ENCODE measurements around the gene SH3TC1. TPM values are rescaled to one million over a fixed set of nuclear protein-coding genes. Genes with fewer than 3 reads are reported as not detected.

The SH3TC1 gene
- polyA plus RNA-seq, 3 donors: 36.9 to 85.7 (median 41.9) TPM

DNA sequence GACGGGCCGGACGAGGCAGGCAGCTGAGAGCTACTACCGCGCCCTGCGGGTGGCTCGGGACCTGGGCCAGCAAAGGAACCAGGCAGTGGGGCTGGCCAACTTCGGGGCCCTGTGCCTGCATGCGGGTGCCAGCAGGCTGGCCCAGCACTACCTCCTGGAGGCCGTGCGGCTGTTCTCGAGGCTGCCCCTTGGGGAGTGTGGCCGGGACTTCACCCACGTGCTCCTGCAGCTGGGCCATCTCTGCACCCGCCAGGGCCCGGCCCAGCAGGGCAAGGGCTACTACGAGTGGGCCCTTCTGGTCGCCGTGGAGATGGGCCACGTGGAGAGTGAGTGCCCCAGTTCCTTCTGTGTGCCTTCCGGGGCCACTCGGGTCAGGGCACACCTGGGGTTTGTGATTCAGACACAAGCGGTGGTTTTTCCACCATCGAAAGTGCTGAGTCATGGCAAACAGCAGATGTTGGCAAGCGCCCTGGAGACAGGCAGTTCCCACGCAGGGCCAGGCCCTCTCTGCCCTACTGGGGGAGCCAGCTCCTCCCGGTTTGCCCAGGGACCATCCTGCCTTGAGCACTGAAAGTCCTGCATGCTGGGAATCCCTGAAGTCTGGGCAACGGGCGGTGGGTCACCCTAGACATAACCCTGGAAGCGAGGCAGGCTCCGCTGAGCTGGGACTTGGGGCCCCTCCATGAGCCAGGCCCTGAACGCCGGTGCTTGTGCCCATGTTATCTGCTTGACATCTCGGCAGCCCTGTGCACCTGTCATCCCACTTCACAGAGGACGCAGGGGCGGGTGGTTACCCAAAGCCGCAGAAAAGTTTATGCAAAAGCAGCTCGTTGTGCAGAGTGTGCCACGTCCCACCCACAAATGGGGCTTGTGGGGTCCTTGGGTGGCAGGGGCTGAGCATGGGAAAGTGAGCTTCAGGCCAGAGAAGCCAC lies 29.5 kb downstream of the SH3TC1 start:
- Mint-ChIP-seq H3K27me3 (ENCODE audit: low read depth in 3 of 3) (peaks cover 0 to 7% (median 2%) of the 10 kb centered on the region in 3 donors), H3K36me3 (peaks cover 51 to 56% of the 10 kb centered on the region in 2 donors), H3K27ac (peak overlapping the region in 4 of 7 donors; percentile 42 to 50 (median 48)), H3K9me3 (peaks cover 0 to 2% (median 0%) of the 10 kb centered on the region in 7 donors), H3K4me3 (no peak overlapping the region), H3K4me1 (peaks cover 45% of the 10 kb centered on the region)
- peaks cover 80 to 82% of the 10 kb centered on the region in 2 donors for H3K36me3 ChIP-seq (replicated peaks in 1 of 2; ENCODE audit: control insufficient read depth in 1 of 2, insufficient read depth in 2 of 2, low read length in 2 of 2)
- intact Hi-C loops (cut with micrococcal nuclease): no loop called here
- H3K4me3 ChIP-seq (replicated peaks in 1 of 3; ENCODE audit: low read depth in 2 of 3, low read length in 3 of 3): no peak overlapping the region
- H3K9me3 ChIP-seq (replicated peaks in 1 of 2; ENCODE audit: control insufficient read depth in 1 of 2, insufficient read depth in 1 of 2, low read length in 2 of 2): no peaks in the 10 kb centered on the region
- H4K20me1 ChIP-seq (ENCODE audit: insufficient read depth, low read length): peaks cover 98% of the 10 kb centered on the region
- no peak overlapping the region for H2AFZ ChIP-seq (ENCODE audit: insufficient read depth, low read depth, low read length, poor library complexity, severe bottlenecking)
- peak; percentile 55 to 77 (median 59) for DNase-seq
- no peak overlapping the region for H3K9ac ChIP-seq (ENCODE audit: insufficient read depth, low read length, poor library complexity, severe bottlenecking)
- no peak overlapping the region for H3K4me2 ChIP-seq (replicated peaks; ENCODE audit: extremely low read depth, low read length, poor library complexity, severe bottlenecking)
- no peaks in the 10 kb centered on the region for H3K27me3 ChIP-seq (ENCODE audit: control insufficient read depth in 2 of 2, insufficient read depth in 2 of 2, low read length in 2 of 2)
- H3K79me2 ChIP-seq (ENCODE audit: insufficient read depth, low read length): peaks cover 19% of the 10 kb centered on the region
- H3K4me1 ChIP-seq (ENCODE audit: control insufficient read depth in 1 of 2, insufficient read depth in 2 of 2, low read length in 2 of 2): peaks cover 40 to 47% of the 10 kb centered on the region in 2 donors
- no peak overlapping the region for H3K27ac ChIP-seq (ENCODE audit: low read depth in 1 of 2, low read length in 2 of 2)
- TF ChIP-seq, protein P1, sequence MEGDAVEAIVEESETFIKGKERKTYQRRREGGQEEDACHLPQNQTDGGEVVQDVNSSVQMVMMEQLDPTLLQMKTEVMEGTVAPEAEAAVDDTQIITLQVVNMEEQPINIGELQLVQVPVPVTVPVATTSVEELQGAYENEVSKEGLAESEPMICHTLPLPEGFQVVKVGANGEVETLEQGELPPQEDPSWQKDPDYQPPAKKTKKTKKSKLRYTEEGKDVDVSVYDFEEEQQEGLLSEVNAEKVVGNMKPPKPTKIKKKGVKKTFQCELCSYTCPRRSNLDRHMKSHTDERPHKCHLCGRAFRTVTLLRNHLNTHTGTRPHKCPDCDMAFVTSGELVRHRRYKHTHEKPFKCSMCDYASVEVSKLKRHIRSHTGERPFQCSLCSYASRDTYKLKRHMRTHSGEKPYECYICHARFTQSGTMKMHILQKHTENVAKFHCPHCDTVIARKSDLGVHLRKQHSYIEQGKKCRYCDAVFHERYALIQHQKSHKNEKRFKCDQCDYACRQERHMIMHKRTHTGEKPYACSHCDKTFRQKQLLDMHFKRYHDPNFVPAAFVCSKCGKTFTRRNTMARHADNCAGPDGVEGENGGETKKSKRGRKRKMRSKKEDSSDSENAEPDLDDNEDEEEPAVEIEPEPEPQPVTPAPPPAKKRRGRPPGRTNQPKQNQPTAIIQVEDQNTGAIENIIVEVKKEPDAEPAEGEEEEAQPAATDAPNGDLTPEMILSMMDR (IDR thresholded peaks at IDR 0.05): no peak
- WGBS (ENCODE audit: insufficient coverage): 42% methylated on average over 37 of the region's 39 CpGs

DNA sequence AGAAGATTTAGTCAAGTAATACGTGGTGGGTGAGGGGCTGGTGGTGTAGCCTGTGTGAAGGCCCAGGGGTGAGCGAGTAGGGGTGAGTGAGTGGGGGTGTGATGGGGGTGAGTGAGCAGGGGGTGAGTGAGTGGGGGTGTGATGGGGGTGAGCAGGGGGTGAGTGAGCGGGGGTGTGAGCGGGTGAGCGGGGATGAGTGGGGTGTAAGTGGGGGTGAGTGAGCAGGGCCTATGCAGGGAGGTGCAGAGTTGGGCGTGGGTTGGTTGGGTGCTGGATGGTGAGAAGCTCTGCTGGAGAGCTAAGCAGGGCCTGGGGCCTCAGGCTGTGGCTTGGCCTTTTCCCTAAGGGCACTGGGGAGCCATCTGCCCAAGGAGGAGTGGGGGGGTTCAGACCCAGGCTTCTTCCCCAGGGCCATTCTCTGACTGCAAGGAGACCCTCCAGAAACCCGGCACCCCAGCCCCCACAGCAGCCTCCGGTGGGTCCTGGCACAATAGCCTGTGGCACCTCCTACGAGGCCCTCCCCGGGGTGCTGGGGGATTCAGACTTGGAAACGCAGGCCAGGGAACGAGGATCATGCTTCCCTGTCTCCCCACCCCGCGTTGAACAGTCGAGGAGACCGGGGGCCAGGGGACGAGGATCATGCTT lies 30.4 kb downstream of the SH3TC1 start:
- Mint-ChIP-seq H3K9me3 (peaks cover 0 to 2% (median 0%) of the 10 kb centered on the region in 7 donors), H3K27ac (peak overlapping the region in 3 of 7 donors; percentile 7 to 48 (median 36)), H3K27me3 (ENCODE audit: low read depth in 3 of 3) (peaks cover 0 to 4% (median 2%) of the 10 kb centered on the region in 3 donors), H3K4me3 (no peak overlapping the region), H3K4me1 (peaks cover 40% of the 10 kb centered on the region), H3K36me3 (peaks cover 43 to 47% of the 10 kb centered on the region in 2 donors)
- H3K27me3 ChIP-seq (ENCODE audit: control insufficient read depth in 2 of 2, insufficient read depth in 2 of 2, low read length in 2 of 2): no peaks in the 10 kb centered on the region
- TF ChIP-seq, protein P1 (IDR thresholded peaks at IDR 0.05): no peak
- H3K9ac ChIP-seq (ENCODE audit: insufficient read depth, low read length, poor library complexity, severe bottlenecking): no peak overlapping the region
- intact Hi-C loops (cut with micrococcal nuclease): no loop called here
- H3K36me3 ChIP-seq (replicated peaks in 1 of 2; ENCODE audit: control insufficient read depth in 1 of 2, insufficient read depth in 2 of 2, low read length in 2 of 2): peaks cover 80 to 82% of the 10 kb centered on the region in 2 donors
- no peak overlapping the region for H3K27ac ChIP-seq (ENCODE audit: low read depth in 1 of 2, low read length in 2 of 2)
- WGBS (ENCODE audit: insufficient coverage): 84% methylated on average over 9 of the region's 17 CpGs
- no peak overlapping the region for H2AFZ ChIP-seq (ENCODE audit: insufficient read depth, low read depth, low read length, poor library complexity, severe bottlenecking)
- peaks cover 37 to 43% of the 10 kb centered on the region in 2 donors for H3K4me1 ChIP-seq (ENCODE audit: control insufficient read depth in 1 of 2, insufficient read depth in 2 of 2, low read length in 2 of 2)
- H3K9me3 ChIP-seq (replicated peaks in 1 of 2; ENCODE audit: control insufficient read depth in 1 of 2, insufficient read depth in 1 of 2, low read length in 2 of 2): no peaks in the 10 kb centered on the region
- H4K20me1 ChIP-seq (ENCODE audit: insufficient read depth, low read length): peaks cover 98% of the 10 kb centered on the region
- no peak overlapping the region for H3K4me3 ChIP-seq (replicated peaks in 1 of 3; ENCODE audit: low read depth in 2 of 3, low read length in 3 of 3)
- DNase-seq: no peak
- H3K79me2 ChIP-seq (ENCODE audit: insufficient read depth, low read length): peaks cover 19% of the 10 kb centered on the region
- no peak overlapping the region for H3K4me2 ChIP-seq (replicated peaks; ENCODE audit: extremely low read depth, low read length, poor library complexity, severe bottlenecking)

Data from CD14-positive monocyte (primary cell).